ENCODE results near the gene SFMBT2. TPM values are rescaled to one million over a fixed set of nuclear protein-coding genes. Genes with fewer than 3 reads are reported as not detected.
"Not testable (repeated sequence)": the region's sequence is repeated elsewhere in the genome, so short reads cannot be mapped to it uniquely, and the experiment has no call there.

SFMBT2 gene
- total RNA-seq, 1 experiment from 2014 or later, result not detected

DNA sequence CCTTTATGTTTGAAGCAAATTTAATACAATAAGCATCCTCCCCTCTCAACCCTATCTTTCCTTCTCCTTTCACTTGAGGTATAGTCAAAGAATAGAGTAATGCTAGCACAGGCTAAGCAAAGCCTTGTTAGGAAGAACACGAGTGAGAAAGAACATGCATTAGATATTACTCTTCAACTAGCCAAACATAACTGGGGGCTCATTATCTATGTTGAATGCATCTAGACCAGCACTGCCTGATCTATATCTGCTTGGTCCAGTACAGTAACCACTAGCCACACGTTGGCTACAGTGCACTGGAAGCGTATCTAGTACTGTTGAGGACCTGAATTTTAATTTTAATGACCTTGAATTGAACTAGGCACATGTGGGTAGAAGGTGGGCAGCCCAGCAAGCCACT is 21.0 kb downstream of the SFMBT2 start:
- no peaks in the 10 kb centered on the region for H3K9me3 ChIP-seq
- ChIA-PET POLR2A (interaction anchor here (0.7 kb wide), 1 partner anchor 200 kb away, joined by 3 read pairs; no protein-coding TSS in a partner anchor), CTCF (no interaction called here)
- H3K9me3 Mint-ChIP-seq (ENCODE audit: unreplicated experiment), result no peaks in the 10 kb centered on the region
- DNase-seq, result no peak
- intact Hi-C loops (cut with micrococcal nuclease; ENCODE audit: unreplicated experiment), result no loop called here
- H3K36me3 Mint-ChIP-seq (ENCODE audit: insufficient read depth, unreplicated experiment), result no peaks in the 10 kb centered on the region
- BruUV-seq (replicated peaks), result no TSS peak
- peaks cover 29% of the 10 kb centered on the region for H3K27me3 Mint-ChIP-seq (ENCODE audit: insufficient read depth, unreplicated experiment)
- H3K27ac Mint-ChIP-seq (ENCODE audit: unreplicated experiment), result no peak overlapping the region
- H3K27me3 ChIP-seq (replicated peaks; ENCODE audit: control insufficient read depth, insufficient read depth, low read length), result no peaks in the 10 kb centered on the region
- TF ChIP-seq CTCF (IDR thresholded peaks at IDR 0.05; ENCODE audit: insufficient read depth in 1 of 2, low read depth in 1 of 2, low read length in 1 of 2, severe bottlenecking in 1 of 2, unreplicated experiment in 1 of 2), result no peak
- H3K4me1 Mint-ChIP-seq (ENCODE audit: low read depth, unreplicated experiment), result no peaks in the 10 kb centered on the region
- no peak overlapping the region for H3K4me3 Mint-ChIP-seq (ENCODE audit: unreplicated experiment)
- H3K36me3 ChIP-seq (ENCODE audit: control insufficient read depth, insufficient read depth, low read length), result no peaks in the 10 kb centered on the region
- no peaks in the 10 kb centered on the region for H3K4me1 ChIP-seq
- no peak overlapping the region for H3K4me3 ChIP-seq (ENCODE audit: low read depth, low read length)

- H3K4me1 ChIP-seq, result no peaks in the 10 kb centered on the region
- ChIA-PET CTCF (no interaction called here), POLR2A (interaction anchor here (0.7 kb wide), 1 partner anchor 200 kb away, joined by 3 read pairs; no protein-coding TSS in a partner anchor)
- H3K27me3 ChIP-seq (replicated peaks; ENCODE audit: control insufficient read depth, insufficient read depth, low read length), result no peaks in the 10 kb centered on the region
- no peak for TF ChIP-seq CTCF (IDR thresholded peaks at IDR 0.05; ENCODE audit: insufficient read depth in 1 of 2, low read depth in 1 of 2, low read length in 1 of 2, severe bottlenecking in 1 of 2, unreplicated experiment in 1 of 2)
- Mint-ChIP-seq H3K27me3 (ENCODE audit: insufficient read depth, unreplicated experiment) (peaks cover 32% of the 10 kb centered on the region), H3K9me3 (ENCODE audit: unreplicated experiment) (no peaks in the 10 kb centered on the region), H3K27ac (ENCODE audit: unreplicated experiment) (no peak overlapping the region), H3K36me3 (ENCODE audit: insufficient read depth, unreplicated experiment) (no peaks in the 10 kb centered on the region), H3K4me1 (ENCODE audit: low read depth, unreplicated experiment) (no peaks in the 10 kb centered on the region), H3K4me3 (ENCODE audit: unreplicated experiment) (no peak overlapping the region)
- no TSS peak for BruUV-seq (replicated peaks)
- intact Hi-C loops (cut with micrococcal nuclease; ENCODE audit: unreplicated experiment), result no loop called here
- DNase-seq, result no peak
- H3K4me3 ChIP-seq (ENCODE audit: low read depth, low read length), result no peak overlapping the region
- no peaks in the 10 kb centered on the region for H3K9me3 ChIP-seq
- H3K36me3 ChIP-seq (ENCODE audit: control insufficient read depth, insufficient read depth, low read length), result no peaks in the 10 kb centered on the region
These were observed 21.5 kb downstream of the SFMBT2 start for GRCh38 chr10:7389346-7389745.

GRCh38 chr10:7388602-7389001 is 22.2 kb downstream of the SFMBT2 start:
- ChIA-PET POLR2A (no interaction called here), CTCF (no interaction called here)
- Histone ChIP-seq H3K4me3 (ENCODE audit: low read depth, low read length) (no peak overlapping the region), H3K9me3 (no peaks in the 10 kb centered on the region), H3K4me1 (no peaks in the 10 kb centered on the region), H3K27me3 (replicated peaks; ENCODE audit: control insufficient read depth, insufficient read depth, low read length) (no peaks in the 10 kb centered on the region), H3K36me3 (ENCODE audit: control insufficient read depth, insufficient read depth, low read length) (no peaks in the 10 kb centered on the region)
- TF ChIP-seq CTCF (IDR thresholded peaks at IDR 0.05; ENCODE audit: insufficient read depth in 1 of 2, low read depth in 1 of 2, low read length in 1 of 2, severe bottlenecking in 1 of 2, unreplicated experiment in 1 of 2), result no peak
- Mint-ChIP-seq H3K4me3 (ENCODE audit: unreplicated experiment) (no peak overlapping the region), H3K27me3 (ENCODE audit: insufficient read depth, unreplicated experiment) (peaks cover 32% of the 10 kb centered on the region), H3K9me3 (ENCODE audit: unreplicated experiment) (no peaks in the 10 kb centered on the region), H3K4me1 (ENCODE audit: low read depth, unreplicated experiment) (no peaks in the 10 kb centered on the region), H3K27ac (ENCODE audit: unreplicated experiment) (no peak overlapping the region), H3K36me3 (ENCODE audit: insufficient read depth, unreplicated experiment) (no peaks in the 10 kb centered on the region)
- no peak for DNase-seq
- no TSS peak for BruUV-seq (replicated peaks)
- intact Hi-C loops (cut with micrococcal nuclease; ENCODE audit: unreplicated experiment), result no loop called here

DNA sequence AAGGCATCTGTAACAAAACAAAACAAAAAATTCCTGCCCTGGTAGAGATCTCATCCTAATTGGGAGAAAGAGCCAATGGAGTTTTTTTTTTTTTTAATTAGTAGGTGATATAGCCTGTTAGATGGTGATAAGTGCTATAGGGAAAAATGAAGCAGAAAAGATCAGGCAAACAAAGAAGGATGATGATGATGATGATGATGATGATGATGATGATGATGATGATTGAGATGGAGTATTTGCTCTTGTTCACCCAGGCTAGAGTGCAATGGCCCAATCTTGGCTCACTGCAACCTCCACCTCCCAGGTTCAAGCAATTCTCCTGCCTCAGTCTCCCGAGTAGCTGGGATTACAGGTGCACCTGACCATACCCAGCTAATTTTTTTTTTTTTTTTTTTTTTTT is 22.7 kb downstream of the SFMBT2 start:
- H3K27ac Mint-ChIP-seq (ENCODE audit: unreplicated experiment); H3K27me3 ChIP-seq (replicated peaks; ENCODE audit: control insufficient read depth, insufficient read depth, low read length); H3K4me3 ChIP-seq (ENCODE audit: low read depth, low read length); H3K4me1 Mint-ChIP-seq (ENCODE audit: low read depth, unreplicated experiment); H3K4me1 ChIP-seq; H3K36me3 ChIP-seq (ENCODE audit: control insufficient read depth, insufficient read depth, low read length); BruUV-seq (replicated peaks); intact Hi-C loops (cut with micrococcal nuclease; ENCODE audit: unreplicated experiment); H3K36me3 Mint-ChIP-seq (ENCODE audit: insufficient read depth, unreplicated experiment); H3K9me3 Mint-ChIP-seq (ENCODE audit: unreplicated experiment); H3K9me3 ChIP-seq; DNase-seq; H3K4me3 Mint-ChIP-seq (ENCODE audit: unreplicated experiment); CTCF ChIA-PET; POLR2A ChIA-PET: not testable (repeated sequence)
- H3K27me3 Mint-ChIP-seq (ENCODE audit: insufficient read depth, unreplicated experiment), result peaks cover 37% of the 10 kb centered on the region

Data from Caco-2 (cell line).